GM18520 (cell line): ENCODE measurements around the gene SFTPD.
A peak's percentile ranks its signal among the peaks of the same experiment; 100 is the strongest.
"Not testable (repeated sequence)": the region's sequence is repeated elsewhere in the genome, so short reads cannot be mapped to it uniquely, and the experiment has no call there.

Experiments
- ATAC-seq: cut with Tn5 transposase; IDR thresholded peaks from one replicate; pipeline ENCODE4 v1.9.1; 2021; ENCODE audit not compliant: unreplicated experiment

Gene SFTPD

DNA sequence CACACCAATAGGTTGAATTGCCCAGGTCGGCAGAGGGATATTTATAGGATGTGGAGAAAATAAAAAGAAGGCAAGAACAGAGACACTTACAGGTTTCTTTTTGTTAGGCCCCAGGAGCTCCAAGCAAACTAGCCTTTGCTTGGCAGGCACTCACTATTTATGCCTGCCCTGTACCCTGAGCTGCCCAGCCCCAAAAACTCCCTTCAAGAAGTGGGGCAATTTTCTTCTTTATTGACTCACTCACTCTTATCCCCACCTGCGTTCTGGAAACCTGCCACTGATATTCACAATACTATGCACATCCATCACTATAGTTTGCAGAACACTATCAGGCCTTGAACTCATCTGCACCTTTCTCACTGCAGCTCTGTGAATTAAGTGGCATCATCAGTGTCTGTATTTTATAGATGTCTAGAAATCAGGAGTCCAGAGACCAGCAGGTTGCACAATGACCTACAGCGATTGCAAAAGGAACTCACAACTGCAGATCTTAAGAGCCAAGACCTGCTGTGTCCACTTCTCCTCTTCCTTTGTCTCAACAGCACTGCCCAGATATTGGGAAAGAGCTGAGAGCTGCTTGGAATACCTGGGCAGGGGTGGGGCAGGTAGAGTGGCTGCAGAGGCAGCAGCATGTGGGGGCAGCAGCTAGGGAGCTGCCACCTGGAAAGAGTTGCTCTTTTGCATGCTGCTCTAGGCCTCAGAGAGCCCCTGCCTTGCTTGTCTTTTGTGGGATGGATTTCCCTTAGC lies at the start of gene SFTPD:
SFTPD (minus strand) TSS at position 130 of the 747 bp plus-strand sequence. CDS start 2,446 bp downstream, outside the sequence.
- ATAC-seq: no peak

DNA sequence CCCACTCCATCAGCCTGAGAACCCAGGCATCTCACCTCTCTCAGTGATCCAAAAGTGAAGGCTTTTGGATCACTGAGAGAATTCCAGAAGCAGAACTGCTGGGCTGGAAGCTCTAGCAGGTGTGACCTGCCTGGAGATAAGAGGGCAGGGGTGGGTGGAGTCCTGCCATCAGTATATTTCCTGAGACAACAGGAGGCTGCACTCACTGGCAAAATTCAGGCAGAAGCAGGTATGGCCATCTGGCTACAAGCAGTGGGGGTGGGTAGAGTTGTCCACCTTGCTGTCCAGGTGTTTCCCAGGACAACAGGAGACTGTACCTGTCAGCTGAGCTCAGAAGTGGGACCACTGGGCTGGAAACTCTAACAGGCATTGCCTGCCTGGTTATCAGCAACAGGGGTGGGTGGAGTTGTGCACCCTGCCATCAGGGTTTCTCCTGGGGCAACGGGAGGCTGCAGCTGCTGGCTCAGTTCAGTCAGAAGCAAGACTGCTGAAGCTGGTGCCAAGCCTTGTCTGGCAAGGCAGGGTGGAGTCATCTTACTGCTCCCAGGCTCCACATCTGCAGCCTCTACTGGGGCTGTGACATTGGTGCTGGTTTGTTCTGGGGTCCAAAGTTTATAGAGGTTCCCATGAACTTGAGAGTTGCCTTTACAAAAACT lies 47.2 kb upstream of the SFTPD start:
- no peak for ATAC-seq

DNA sequence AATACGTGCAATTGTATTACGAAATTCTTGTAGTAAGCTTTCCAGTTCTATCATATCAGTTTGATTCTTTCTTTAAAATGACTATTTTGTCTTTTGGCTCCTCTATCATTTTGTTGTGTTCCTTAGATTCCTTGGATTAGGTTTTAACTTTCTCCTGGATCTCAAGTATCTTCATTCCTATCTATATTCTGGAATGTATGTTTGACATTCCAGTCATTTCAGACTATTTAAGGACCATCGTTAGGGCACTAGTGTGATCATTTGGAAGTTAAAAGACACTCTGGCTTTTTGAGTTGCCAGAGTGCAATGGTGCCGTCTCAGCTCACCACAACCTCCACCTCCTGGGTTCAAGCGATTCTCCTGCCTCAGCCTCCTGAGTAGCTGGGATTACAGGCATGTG lies 45.7 kb upstream of the SFTPD start:
- no peak for ATAC-seq

DNA sequence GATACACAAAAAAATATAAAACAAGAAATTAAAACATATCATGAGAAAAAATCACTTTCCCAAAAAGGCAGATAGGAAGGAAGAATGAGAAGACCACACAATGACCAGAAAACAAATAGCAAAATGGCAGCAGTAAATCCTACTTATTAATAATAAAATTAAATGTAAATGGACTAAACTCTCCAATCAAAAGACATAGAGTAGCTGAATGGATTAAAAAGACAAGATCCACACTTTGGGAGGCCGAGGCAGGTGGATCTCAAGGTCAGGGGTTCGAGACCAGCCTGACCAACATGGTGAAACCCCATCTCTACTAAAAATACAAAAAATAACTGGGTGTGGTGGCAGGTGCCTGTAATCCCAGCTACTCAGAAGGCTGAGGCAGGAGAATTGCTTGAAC lies 39.3 kb upstream of the SFTPD start:
- not testable (repeated sequence) for ATAC-seq

DNA sequence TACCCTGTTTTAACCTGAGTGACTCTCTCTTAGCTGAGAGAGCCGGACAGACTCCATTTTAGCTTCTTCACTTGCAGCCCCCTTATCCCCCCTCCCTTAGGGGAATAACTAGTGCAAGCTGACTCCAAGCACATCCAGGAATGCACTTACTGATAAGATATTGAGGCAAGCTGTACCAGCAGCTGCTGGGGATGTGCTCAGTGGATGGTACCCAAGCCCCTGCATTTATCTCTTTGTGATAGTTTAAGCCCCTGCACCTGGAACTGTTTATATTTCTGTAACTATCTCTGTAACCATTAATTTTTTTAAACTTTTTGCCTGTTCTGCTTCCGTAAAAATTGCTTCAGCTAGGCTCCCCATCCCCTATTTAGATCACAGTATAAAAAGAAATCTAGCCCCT lies 37.8 kb upstream of the SFTPD start:
- ATAC-seq: not testable (repeated sequence)

DNA sequence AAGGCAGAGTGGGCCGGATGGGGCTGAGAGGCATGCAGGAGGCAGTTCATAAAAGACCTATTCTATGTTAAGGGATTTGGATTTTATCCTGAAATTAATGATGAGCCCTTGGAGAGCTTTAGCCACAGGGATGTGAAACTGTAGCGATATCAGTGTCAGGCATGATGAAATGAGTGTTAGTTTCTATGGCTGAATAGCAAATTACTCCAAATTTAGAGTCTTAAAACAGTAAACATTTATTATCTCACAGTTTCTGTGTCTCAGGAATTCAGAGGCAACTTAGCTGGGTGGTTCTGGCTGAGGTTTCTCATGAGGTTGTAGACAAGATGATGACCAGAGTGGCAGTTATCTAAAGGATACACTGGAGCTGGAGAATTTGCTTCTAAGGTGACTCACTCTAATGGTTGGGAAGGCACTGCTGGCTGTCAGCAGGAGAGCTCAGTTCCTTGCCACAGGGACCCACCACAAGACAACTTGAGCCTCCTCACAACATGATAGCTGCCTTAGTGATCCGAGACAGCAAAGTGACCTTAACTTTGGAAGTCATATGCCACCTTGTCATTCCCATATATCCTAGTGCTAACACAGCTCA lies 36.7 kb upstream of the SFTPD start:
- ATAC-seq: no peak

DNA sequence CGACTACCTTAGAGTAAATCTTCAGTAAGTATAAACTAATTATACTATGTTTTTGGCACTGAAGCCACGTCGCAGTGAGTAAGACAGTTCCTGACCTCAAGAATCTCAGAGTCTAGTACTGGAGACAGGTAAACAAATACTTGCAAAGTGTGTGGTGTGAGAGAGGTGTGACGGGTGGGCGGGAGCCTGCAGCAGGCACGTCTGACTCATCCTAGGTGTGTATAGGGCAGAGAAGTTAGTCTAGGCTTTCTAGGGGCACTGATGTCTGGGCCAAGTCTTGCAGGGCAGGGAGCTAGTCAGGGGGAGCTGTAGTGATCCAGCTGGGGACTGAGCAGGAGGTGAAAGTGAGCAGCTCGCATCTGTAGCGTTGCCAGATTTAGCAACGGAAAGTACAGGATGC lies 35.9 kb upstream of the SFTPD start:
- ATAC-seq: peak; percentile 98

DNA sequence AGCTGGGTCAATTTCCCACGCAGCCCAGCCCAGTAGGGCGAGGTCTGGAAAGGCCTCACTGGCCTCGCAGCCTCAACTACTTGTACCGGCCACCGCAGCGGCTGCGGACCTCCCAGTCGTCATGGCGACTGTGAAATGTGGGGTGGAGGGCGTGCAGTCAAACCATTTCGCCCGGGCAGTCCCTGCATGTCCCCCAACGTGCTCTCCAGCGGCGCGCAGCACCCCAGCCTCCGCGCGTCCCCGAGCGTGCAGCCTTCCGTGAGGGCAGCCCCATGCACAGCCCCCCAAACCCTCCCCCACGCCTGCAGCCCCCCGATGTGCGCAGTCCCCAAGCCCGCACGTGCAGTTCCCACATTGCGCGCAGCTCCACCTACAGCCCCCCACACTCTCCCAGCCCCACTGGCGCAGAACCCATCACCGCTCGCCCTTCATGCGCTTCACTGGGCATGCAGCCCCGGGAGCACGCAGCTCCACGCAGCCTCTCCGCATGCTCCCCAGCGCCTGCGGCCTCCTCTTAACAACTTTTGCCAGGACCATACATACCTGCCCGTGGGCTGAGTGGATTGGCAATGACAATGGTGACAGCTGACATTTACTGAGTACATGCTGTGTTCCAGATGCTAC lies 34.5 kb upstream of the SFTPD start:
- ATAC-seq: no peak

DNA sequence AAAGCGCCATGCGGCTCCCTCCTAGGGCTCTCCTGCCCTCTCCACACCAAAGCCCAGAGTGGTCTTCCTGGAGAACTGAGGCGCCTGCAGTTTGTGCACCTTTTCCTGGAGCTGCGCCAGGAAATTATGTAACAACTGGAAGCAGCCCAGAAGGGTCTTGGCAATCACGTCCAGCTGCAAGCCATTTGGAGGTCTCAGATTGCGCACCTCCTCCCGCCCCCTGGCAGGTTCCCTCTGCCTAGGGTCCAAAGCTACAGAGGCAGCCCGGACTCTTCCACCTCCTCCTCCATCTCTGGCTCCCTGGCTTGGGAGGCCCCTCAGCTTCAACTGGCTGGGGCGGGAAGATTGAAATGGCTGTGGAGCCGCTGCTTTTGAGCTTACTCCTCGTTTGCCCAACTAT lies 34.0 kb upstream of the SFTPD start:
- ATAC-seq: no peak

DNA sequence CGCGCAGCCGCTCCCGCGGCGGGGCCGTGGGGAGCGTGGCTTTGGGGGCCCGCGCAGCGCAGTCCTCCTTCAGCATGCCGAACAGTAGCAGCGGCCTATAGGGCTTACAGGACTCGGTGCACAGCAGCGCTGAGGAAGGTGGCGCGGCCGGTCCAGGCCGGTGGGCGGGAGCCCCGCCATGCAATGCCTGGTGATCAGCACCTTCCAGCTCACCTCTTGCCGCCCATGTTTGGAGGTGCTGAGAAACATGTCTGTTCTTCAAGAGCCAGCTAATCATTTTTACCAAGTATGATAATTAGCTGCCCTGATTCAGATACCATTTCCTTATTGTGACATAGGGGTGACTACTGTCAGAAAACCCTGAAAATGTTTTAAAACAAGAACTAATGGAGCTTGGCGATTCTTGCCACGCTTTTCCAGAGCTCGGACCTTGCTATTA lies 33.5 kb upstream of the SFTPD start:
- ATAC-seq: no peak

DNA sequence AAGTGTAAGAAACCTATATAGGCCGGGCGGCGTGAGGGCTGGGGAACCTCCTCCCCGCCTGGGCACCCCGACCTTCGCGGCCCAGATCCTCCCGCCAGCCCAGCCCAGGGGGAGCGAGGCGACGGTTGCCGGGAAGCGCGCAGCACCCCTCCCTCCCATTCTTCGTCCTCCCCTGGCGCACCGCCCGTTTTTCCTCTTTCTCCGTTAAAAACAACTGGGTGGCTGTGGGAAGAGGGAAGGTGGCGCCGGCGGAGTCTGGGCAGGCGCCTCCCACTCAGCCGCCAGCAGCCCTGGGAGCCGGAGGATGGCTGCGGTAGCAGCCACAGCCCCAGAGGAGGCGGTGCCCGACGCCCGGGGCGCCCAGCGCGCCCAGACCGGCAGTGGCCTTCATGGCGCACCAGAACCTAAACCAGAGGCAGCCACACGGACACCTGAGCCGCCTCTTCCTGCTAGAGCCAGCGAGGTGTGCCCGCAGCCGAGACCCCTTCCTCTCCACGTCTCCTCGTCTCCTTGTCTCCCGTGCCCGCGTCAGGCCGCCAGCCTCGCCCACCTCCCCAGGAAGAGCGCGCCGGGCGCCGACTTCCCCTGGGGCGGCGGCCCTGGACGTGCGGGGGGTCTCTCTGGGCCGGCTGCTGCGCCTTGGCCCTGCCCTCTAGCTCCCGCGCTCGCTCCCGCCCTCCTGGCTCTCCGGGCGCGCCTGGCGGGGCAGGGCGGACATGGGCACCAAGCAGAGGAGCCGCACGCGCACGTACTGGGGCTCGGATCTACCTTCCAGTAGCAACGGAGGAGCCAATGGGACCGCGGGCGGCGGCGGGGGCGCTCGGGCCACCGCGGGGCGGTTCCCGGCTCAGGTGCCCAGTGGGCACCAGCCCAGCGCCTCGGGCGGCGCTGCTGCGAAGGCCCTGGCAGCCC lies 32.8 kb upstream of the SFTPD start:
- no peak for ATAC-seq

DNA sequence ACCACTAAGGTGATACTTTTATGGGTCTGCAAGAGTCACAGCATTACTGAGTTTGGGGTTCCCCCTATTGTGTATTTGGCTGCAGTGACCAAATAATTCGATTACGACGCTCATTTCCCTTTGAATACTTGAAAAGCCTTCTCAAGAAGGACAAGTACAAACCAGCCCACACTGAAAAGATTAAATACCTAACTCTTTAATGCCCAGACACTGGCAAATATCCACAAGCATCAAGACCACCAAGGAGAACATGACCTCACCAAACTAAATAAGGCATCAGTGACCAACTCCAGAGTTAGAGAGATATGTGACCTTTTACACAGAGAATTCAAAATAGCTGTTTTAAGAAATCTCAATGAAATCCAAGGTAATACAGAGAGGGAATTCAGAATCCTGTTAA lies 31.8 kb upstream of the SFTPD start:
- no peak for ATAC-seq

DNA sequence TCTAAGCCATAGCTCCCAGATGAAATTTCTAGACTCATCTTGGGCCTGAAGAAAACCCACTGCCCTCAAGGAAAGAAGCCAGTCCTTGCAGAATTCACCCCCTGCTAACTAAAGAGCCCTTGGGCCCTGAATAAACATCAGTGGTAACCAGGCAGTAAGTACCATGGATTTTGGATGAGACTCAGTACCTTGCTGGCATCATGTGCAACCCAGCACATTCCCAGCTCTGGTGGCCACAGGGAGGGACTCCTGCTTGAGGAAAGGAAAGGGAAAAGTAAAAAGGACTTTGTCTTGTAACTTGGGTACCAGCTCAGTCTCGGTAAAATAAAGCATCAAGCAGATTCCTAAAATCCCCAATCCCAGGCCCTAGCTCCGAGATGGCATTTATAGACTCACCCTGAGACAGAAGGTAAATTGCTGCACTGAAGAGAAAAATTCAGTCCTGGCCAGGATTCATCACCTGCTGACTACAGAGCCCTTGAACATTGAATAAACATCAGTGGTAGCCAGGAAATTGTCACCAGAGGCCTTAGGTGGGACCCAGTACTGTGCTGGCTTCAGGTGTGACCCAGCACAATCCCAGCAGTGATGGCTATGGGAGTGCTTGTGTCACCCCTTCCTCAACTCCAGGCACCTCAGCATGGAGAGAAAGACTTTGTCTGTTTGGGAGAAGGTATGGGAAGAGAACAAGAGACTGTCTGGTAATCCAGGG lies 31.2 kb upstream of the SFTPD start:
- no peak for ATAC-seq

DNA sequence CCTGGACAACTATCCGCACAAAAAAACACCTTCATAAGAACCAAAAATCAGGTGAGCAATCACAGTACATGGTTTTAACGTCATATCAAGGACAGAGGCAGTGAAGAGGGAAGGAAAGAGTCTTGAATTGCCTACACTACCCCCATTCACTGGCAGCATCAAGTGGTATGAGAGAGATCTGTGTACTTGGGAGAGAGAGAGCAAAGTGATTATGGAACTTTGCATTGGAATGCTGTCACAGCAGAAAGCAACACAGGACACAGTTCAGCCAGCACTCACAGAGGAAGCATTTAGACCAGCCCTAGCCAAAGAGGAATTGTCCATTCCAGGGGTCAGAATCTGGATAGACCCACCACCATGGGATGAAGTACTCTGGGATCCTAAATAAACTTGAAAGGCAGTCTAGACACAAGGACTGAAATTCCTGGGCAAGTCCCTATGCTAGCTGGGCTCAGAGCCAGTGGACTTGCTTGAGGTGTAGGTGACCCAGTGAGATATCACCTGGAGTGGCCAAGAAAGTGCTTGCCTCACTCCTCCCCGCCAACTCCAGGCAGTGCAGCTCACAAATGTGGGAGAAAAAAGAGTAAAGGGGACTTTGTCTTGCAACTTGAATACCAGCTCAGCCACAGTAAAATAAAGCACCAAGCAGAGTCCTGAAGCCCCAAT lies 30.5 kb upstream of the SFTPD start:
- ATAC-seq: no peak

DNA sequence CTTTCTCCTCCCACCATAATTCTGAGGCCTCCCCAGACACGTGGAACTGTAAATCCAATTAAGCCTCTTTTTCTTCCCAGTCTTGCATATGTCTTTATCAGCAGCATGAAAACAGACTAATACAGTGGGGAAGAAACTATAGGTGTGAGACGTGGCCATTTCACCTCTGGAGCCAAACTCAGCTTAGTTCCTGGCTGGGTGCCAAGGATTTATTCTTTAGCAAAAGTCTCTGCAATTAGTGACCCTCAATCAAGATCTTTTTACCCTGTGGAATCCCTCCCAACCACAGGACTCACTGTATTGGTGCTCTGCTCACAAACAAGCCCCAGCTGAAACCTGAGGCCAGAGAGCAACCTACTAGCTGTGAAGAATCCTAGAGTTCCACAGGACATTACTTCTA lies 28.1 kb upstream of the SFTPD start:
- no peak for ATAC-seq

DNA sequence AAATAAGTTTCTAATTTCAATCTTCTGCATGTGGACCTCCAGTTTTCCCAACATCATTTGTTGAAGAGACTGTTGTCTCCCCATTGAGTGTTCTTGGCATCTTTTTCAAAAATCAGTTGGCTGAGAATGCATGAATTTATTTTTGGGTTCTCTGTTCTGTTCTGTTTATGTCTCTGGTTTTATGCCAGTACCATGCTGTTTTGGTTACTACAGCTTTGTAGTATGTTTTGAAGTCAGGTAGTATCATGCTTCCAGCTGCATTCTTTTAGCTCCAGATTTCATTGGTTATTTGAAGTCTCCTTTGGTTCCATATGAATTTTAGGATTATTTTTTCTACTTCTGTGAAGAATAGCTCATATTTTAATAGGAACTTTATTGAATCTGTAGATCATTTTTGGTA lies 21.2 kb upstream of the SFTPD start:
- ATAC-seq: no peak

DNA sequence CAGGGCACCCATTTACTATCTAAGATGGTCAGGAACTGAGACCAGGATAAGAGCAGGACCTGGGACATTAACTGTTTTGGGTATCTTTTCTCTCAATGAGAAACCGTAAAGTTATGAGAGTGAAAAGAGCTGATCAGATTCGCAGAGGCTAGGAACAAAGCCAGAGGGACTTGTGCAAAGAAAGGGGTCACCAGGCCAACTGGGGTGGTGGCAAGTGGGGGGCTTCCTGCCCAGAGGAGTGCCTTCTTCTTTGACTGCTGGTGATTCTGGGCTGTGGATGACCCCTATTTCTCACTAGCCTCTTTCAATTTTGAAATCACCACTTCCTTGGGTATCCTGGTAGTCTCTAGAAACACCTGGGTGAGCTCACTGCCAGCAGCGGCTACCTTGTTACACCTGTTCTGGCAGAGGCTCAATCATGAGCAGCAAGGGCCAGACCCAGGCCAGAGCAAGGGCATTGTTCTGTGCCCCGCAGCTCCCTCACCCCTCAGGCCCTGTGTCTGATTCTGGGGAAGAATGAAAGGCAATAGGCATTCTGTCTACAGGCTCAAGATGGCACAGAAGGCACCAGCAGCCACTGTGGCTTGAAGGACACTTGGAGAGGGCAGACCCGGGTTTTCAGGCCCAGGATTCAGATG lies 999 bp downstream of the SFTPD start:
- no peak for ATAC-seq

DNA sequence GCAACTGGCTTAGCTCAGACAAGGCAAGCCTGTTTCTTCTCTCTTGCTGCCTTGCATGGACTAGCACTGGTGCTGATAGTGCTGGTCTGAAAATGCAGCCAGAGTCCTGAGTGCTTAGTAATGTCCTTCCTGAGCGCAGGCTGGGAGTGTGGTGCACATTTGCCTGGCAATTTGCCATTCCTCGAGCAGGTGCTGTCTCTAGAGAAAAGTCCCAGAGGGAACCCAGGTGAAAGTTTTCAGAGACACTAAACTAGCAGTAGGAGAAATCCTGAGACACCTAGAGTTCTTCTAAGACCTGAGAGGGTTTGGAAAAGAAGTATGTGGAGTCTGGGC lies 1.9 kb downstream of the SFTPD start:
- no peak for ATAC-seq
